ENCODE measurements around the gene TBC1D22A.

DNA sequence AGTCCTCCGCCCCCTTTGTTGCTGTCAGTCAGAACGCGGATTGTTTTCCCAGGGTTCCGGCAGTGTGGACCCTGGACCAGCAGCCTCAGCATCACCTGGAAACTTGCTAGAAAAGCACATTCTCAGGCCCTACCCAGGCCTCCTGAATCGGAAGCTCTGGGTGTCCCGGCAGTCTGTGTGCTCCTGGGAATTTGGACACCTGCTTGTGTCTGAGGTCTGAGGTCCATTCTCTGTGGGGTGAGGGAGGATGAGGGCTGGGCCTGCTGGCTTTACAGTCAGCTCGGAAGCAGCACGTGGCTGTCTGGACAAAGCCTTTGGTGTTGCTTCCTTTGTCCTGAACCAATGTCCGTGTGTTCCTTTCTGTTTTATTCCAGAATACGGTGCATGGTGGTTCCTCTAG lies 299.7 kb downstream of the TBC1D22A start:
- TF ChIP-seq POLR2A (IDR thresholded peaks at IDR 0.05; ENCODE audit: borderline replicate concordance, extremely low read depth, insufficient read depth, insufficient read length) = no peak
- TF ChIP-seq EZH2 (IDR thresholded peaks at IDR 0.05) = no peak
- TF ChIP-seq, protein P1, sequence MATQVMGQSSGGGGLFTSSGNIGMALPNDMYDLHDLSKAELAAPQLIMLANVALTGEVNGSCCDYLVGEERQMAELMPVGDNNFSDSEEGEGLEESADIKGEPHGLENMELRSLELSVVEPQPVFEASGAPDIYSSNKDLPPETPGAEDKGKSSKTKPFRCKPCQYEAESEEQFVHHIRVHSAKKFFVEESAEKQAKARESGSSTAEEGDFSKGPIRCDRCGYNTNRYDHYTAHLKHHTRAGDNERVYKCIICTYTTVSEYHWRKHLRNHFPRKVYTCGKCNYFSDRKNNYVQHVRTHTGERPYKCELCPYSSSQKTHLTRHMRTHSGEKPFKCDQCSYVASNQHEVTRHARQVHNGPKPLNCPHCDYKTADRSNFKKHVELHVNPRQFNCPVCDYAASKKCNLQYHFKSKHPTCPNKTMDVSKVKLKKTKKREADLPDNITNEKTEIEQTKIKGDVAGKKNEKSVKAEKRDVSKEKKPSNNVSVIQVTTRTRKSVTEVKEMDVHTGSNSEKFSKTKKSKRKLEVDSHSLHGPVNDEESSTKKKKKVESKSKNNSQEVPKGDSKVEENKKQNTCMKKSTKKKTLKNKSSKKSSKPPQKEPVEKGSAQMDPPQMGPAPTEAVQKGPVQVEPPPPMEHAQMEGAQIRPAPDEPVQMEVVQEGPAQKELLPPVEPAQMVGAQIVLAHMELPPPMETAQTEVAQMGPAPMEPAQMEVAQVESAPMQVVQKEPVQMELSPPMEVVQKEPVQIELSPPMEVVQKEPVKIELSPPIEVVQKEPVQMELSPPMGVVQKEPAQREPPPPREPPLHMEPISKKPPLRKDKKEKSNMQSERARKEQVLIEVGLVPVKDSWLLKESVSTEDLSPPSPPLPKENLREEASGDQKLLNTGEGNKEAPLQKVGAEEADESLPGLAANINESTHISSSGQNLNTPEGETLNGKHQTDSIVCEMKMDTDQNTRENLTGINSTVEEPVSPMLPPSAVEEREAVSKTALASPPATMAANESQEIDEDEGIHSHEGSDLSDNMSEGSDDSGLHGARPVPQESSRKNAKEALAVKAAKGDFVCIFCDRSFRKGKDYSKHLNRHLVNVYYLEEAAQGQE (IDR thresholded peaks at IDR 0.05; ENCODE audit: low read depth) = no peak
- TF ChIP-seq, protein P2, sequence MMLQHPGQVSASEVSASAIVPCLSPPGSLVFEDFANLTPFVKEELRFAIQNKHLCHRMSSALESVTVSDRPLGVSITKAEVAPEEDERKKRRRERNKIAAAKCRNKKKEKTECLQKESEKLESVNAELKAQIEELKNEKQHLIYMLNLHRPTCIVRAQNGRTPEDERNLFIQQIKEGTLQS (IDR thresholded peaks at IDR 0.05) = no peak
- no peak for TF ChIP-seq CTCF (IDR thresholded peaks at IDR 0.05 in 2 of 3, conservative IDR thresholded peaks at IDR 0.05 in 1 of 3; ENCODE audit: borderline replicate concordance in 1 of 3, insufficient read depth in 1 of 3, low read depth in 2 of 3, low read length in 2 of 3)
- no peak for TF ChIP-seq EGR1 (IDR thresholded peaks at IDR 0.05; ENCODE audit: low read depth)
